GM12878 (cell line): ENCODE data around the gene TSSC4. TPM values are rescaled to one million over a fixed set of nuclear protein-coding genes. Genes with fewer than 3 reads are reported as not detected.

ENCODE experiments used
- ATF7 ChIP-seq: fragments of 450-650 bp; IDR thresholded peaks from 2 replicates; pipeline ENCODE4 v1.6.1; 2016; ENCODE audit warnings: low read depth, mild to moderate bottlenecking
- CREB1 ChIP-seq: IDR thresholded peaks from 2 replicates; pipeline ENCODE4 v1.6.1; 2012; ENCODE audit warnings: low read depth, mild to moderate bottlenecking, inconsistent platforms
- DPF2 ChIP-seq: fragments of 450-650 bp; IDR thresholded peaks from 2 replicates; pipeline ENCODE4 v1.6.1; 2017; ENCODE audit warnings: mild to moderate bottlenecking
- E2F8 ChIP-seq: fragments of 450-650 bp; IDR thresholded peaks from 2 replicates; pipeline ENCODE4 v1.6.1; 2018; ENCODE audit warnings: mild to moderate bottlenecking, low read depth, moderate library complexity; ENCODE audit not compliant: partially characterized antibody
- GATAD2B ChIP-seq: fragments of 450-650 bp; conservative IDR thresholded peaks from 2 replicates; pipeline ENCODE4 v1.6.1; 2017; ENCODE audit warnings: low read depth, mild to moderate bottlenecking, moderate library complexity
- IKZF1 ChIP-seq: fragments of 450-650 bp; conservative IDR thresholded peaks from 2 replicates; pipeline ENCODE4 v1.6.1; 2017; ENCODE audit warnings: antibody characterized with exemption, mild to moderate bottlenecking
- MEF2B ChIP-seq: fragments of 450-650 bp; IDR thresholded peaks from 2 replicates; pipeline ENCODE4 v1.6.1; 2018; ENCODE audit warnings: mild to moderate bottlenecking, moderate library complexity; ENCODE audit not compliant: partially characterized antibody, poor library complexity, severe bottlenecking
- MTA3 ChIP-seq: IDR thresholded peaks from 2 replicates; pipeline ENCODE4 v1.6.1; 2012; ENCODE audit warnings: low read length, inconsistent platforms, borderline replicate concordance
- NKRF ChIP-seq: fragments of 450-650 bp; conservative IDR thresholded peaks from 2 replicates; pipeline ENCODE4 v1.6.1; 2017; ENCODE audit warnings: mild to moderate bottlenecking, moderate library complexity
- PML ChIP-seq: IDR thresholded peaks from 2 replicates; pipeline ENCODE4 v1.6.1; 2012; ENCODE audit warnings: low read length, inconsistent platforms
- PRDM15 ChIP-seq: fragments of 450-650 bp; formaldehyde crosslinking; IDR thresholded peaks from 2 replicates; pipeline ENCODE4 v1.4.0; 2020; ENCODE audit warnings: mild to moderate bottlenecking, moderate library complexity
- TAF1 ChIP-seq: IDR thresholded peaks from 2 replicates; pipeline ENCODE4 v1.6.1; 2011; ENCODE audit warnings: mild to moderate bottlenecking, low read depth, low read length, borderline replicate concordance
- TARDBP ChIP-seq: IDR thresholded peaks from 2 replicates; pipeline ENCODE4 v1.6.1; 2016; ENCODE audit warnings: borderline replicate concordance
- ZBTB40 ChIP-seq: fragments of 450-650 bp; IDR thresholded peaks from 2 replicates; pipeline ENCODE4 v1.6.1; 2016; ENCODE audit warnings: mild to moderate bottlenecking, moderate library complexity, borderline replicate concordance
- polyA plus RNA-seq, 11 experiments: library from polyadenylated mRNA; depleted of rRNA in 4 of 11; unstranded in 6 of 11; stranded (reverse) in 5 of 11; fragments of >200 nt; fragmentation: Nextera tagmentation in 4 of 11; fragmentation: Illumina TruSeq in 1 of 11; extraction: Ambion mirVana in 4 of 11; extraction: Trizol in 1 of 11; gene quantifications; 1 replicate in 1 of 11; 2 replicates in 10 of 11; pipeline versions ENCODE4 v1.2.1 to v1.2.3, GENCODE V29; 2011 to 2016; ENCODE audit warnings: inconsistent platforms in 2 of 11, missing spikeins in 2 of 11, low read depth in 1 of 11
- total RNA-seq, 4 experiments: library from RNA; depleted of rRNA in 3 of 4; stranded (reverse); fragments of >200 nt in 3 of 4; fragmentation: Illumina TruSeq in 1 of 4; extraction: Trizol in 1 of 4; gene quantifications; 2 replicates each; pipeline versions ENCODE4 v1.2.1 to v1.2.3, GENCODE V29; 2013 to 2021

TSSC4 gene
- total and polyA plus RNA-seq, 10 of the 15 experiments (the other 5 are each of a cell fraction or from before 2014, with no cell fraction given) = 0.69 to 70.1 (median 25.7) TPM

- TF ChIP-seq ZBTB40 = peak; percentile 99
- peak; percentile 94; the same call in 1 of the 2 replicates for TF ChIP-seq TARDBP
- TF ChIP-seq MTA3 = peak; percentile 46; the same call in 1 of the 2 replicates
- TF ChIP-seq PML = peak; percentile 79; the same call in 1 of the 2 replicates
- TF ChIP-seq DPF2 = peak; percentile 69
- TF ChIP-seq CREB1 = peak; percentile 96
- TF ChIP-seq IKZF1 = peak; percentile 100
- peak; percentile 94 for TF ChIP-seq E2F8
- TF ChIP-seq TAF1 = peak; percentile 94
- TF ChIP-seq NKRF = peak; percentile 73
- TF ChIP-seq GATAD2B = peak; percentile 76
- TF ChIP-seq ATF7 = peak; percentile 93
- no peak for TF ChIP-seq PRDM15 (CRISPR knock-in tag)
- TF ChIP-seq MEF2B = no peak
These were observed at the start of gene TSSC4 (continued) for GRCh38 chr11:2400069-2400761.
